PC-3 (cell line): ENCODE results near the gene ASTN2.

Source experiments
- EZH2 ChIP-seq: fragments of 300-600 bp; sonication (generic); IDR thresholded peaks from one replicate; pipeline ENCODE4 v1.6.1; 2017; ENCODE audit warnings: antibody characterized with exemption, mild to moderate bottlenecking, low read length; ENCODE audit not compliant: unreplicated experiment
- EZH2phosphoT487 ChIP-seq: fragments of 300-600 bp; sonication (generic); IDR thresholded peaks from 2 replicates; pipeline ENCODE4 v1.6.1; 2018; ENCODE audit warnings: mild to moderate bottlenecking, antibody characterized with exemption, low read length, borderline replicate concordance
- TF ChIP-seq, protein P1 (sequence below): fragments of 300-600 bp; sonication (generic); conservative IDR thresholded peaks from 2 replicates; pipeline ENCODE4 v1.5.1; 2017; ENCODE audit warnings: antibody characterized with exemption, low read depth, mild to moderate bottlenecking, low read length

DNA sequence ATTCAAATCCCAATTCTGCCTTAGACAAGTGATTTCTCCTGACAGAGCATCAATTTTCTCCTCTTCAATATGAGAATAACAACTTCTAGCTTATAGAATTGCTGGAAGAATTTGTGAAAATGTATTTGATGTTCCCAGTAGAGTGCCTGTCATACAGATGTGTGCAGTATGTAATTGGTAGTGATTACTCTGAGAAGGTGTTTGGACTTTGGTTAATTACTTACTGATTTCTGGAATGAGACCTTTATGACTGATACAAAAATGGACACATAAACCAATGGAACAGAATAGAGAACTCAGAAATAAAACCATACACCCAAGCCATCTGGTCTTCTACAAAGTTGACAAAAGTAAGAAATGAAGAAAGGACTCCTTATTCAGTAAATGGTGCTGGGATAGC, 829.7 kb downstream of the ASTN2 start:
- TF ChIP-seq, protein P1, sequence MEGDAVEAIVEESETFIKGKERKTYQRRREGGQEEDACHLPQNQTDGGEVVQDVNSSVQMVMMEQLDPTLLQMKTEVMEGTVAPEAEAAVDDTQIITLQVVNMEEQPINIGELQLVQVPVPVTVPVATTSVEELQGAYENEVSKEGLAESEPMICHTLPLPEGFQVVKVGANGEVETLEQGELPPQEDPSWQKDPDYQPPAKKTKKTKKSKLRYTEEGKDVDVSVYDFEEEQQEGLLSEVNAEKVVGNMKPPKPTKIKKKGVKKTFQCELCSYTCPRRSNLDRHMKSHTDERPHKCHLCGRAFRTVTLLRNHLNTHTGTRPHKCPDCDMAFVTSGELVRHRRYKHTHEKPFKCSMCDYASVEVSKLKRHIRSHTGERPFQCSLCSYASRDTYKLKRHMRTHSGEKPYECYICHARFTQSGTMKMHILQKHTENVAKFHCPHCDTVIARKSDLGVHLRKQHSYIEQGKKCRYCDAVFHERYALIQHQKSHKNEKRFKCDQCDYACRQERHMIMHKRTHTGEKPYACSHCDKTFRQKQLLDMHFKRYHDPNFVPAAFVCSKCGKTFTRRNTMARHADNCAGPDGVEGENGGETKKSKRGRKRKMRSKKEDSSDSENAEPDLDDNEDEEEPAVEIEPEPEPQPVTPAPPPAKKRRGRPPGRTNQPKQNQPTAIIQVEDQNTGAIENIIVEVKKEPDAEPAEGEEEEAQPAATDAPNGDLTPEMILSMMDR: no peak
- TF ChIP-seq EZH2 (no peak), EZH2phosphoT487 (no peak)
